Dermis microvascular lymphatic vessel endothelial cell (primary cell): ENCODE measurements around the gene AKR1C1. TPM values are rescaled to one million over a fixed set of nuclear protein-coding genes. Genes with fewer than 3 reads are reported as not detected.
A peak's percentile ranks its signal among the peaks of the same experiment; 100 is the strongest.
"Not testable (repeated sequence)": the region's sequence is repeated elsewhere in the genome, so short reads cannot be mapped to it uniquely, and the experiment has no call there.

Experiments used
- DNase-seq, 2 donors: peaks; one replicate each; pipeline versions ENCODE4 v3.0.0 to v3.0.0-alpha.2; 2010; ENCODE audit warnings: low read depth in 2 of 2
- total RNA-seq: library from RNA; depleted of rRNA; stranded (reverse); fragments of >200 nt; gene quantifications from 2 replicates; pipeline ENCODE4 v1.2.1, GENCODE V29; 2014

Gene AKR1C1
- total RNA-seq, 1 donor from 2014 or later = 30.8 TPM

- no peak for DNase-seq
Measured at GRCh38 chr10:5018134-5018533, 54.9 kb downstream of the AKR1C1 start.

DNA sequence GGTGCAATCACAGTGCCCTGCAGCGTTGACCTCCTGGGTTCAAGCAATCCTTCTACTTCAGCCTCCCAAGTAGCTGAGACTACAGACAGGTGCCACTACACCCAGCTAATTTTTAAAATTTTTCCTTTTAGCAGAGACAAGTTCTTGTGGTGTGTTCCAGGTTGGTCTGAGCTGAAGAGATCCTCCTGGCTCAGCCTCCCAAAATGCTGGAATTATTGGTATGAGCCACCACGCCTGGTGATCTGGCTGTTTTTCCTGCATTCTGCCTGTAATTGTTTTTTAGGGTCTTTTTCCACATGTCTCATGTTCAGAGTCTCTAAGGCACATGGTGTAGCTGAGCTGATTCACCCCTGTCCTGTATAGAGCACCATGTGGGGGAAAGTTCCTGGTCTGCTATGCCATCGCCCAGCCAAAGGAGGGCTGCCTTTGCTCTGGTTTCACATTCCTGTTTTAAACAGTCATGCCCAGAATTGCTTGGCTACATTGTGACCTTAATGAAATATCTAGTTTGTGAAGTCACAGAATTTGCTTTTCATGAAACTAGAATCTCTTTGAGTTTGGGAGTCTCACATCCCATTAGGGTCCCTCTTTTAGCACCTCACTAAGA lies 55.6 kb downstream of the AKR1C1 start:
- peak; percentile 63 to 82 for DNase-seq

DNA sequence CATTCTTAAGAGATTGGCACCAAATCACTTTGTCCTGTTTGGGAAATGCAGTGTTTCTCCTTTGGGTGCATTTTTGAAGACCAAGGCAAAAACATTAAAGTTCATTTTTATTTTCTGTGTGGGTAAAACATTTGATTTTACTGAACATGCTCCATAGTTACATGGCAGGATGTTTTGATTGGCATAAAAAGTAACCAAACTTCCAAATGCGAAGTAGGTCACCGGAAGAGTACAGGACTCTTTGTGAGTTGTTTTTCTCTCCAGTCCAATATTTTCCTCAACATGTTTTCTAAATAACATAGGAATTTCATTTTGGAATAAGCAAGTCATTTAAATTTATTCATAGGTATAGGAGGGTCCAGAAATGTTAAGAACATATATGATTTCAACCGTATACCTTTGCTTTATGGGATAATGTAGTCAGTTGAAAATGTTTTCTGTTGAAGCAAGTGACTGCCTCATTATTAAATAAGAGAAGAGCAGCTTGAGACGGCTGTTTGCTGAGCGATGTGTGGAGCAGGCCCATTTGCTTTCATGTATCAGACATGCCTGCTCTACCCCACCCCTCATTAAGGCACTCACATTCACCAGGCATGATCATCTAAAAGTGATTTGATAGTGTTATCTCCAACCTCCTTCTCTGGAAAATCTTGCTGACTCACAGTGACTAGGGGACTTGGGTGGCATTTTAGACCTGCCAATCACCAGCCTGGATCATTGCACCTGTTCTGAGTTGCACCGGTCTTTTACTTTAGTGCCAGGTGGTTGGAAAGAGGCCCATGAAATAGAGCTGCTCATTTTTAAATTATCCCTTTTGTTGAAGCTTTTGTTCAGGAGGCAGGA lies 56.8 kb downstream of the AKR1C1 start:
- DNase-seq = peak; percentile 72 to 74

DNA sequence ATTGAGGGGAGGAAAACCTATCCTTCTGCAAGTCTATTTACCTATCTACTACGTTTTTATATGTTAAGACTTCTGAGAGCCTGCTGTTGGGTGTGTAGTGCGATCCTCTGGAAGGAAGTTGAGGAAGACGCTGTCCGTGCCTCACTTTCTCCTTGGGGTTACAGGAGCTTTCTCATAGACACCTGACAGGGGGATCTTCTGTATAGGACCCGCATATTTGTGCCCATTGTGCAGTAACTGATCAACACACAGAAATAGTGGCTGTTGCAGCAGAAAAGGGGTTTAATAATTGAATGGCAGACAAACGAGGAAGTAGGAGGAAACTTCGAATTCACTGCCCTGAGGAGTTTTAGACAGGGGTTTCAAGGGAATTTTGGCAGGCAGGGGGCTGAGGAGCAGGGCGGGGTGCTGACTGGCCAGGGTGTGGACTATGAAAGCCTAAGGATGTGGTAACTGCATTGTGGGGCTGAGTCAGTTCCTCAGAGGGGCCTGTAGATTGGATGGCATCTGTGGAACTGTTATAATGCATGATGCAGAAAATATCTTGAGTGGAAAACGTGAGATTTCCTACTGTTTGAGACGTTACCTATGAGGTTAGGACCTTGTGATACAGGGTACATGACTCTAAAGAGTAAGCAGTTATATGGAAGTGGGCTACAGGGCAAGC lies 58.5 kb downstream of the AKR1C1 start:
- not testable (repeated sequence) for DNase-seq

- DNase-seq = no peak
Measured at GRCh38 chr10:5023177-5023805, 60.1 kb downstream of the AKR1C1 start.

DNA sequence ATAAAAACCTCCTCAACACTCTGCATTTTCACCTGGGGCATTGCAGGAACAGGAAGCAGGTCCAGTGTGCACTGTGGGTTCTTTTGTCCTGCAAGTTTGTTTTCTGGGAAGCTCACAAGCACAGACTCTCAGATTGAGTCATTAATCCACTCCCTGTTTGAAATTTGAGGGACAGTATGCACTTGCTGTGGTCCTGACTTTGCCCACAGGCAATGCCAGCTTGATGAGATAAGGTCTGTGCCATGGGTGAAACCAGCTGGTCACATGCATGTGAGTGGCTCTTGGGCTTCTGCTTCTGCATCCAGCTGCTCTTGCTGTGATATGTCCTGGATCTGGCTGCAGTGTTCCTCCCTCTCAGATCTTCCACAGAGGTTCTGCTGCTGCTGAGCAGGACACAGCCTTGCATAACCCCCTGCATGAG lies 62.3 kb downstream of the AKR1C1 start:
- DNase-seq = not testable (repeated sequence)

- no peak for DNase-seq
Measured at GRCh38 chr10:5030989-5031388, 67.8 kb downstream of the AKR1C1 start.

DNA sequence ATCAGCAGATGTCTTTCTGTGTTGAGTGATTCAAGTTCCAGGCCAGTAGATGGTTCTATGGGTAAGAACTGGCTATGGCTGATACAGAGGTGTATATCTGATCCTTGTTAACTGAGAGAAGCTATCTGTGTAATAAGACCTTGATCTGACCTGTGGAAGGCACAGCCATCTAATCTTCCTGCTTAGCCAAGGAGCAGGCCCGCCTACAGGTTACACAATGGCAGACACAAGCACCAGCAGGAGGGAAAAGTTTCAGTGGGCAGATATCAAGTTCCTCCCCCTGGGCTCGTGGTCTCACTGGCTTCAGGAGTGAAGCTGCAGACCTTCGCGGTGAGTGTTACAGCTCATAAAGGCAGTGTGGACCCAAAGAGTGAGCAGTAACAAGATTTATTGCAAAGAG lies 68.4 kb downstream of the AKR1C1 start:
- not testable (repeated sequence) for DNase-seq

DNA sequence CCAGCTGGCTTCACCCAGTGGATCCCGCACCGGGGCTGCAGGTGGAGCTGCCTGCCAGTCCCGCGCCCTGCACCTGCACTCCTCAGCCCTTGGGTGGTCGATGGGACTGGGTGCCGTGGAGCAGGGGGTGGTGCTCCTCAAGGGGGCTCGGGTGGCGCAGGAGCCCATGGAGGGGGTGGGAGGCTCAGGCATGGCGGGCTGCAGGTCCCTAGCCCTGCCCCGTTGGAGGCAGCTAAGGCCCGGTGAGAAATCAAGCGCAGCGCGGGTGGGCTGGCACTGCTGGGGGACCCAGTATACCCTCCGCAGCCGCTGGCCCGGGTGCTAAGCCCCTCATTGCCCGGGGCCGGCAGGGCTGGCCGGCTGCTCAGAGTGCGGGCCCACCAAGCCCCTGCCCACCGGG lies 69.2 kb downstream of the AKR1C1 start:
- not testable (repeated sequence) for DNase-seq

Other genes with a start within 250 kb of the AKR1C1 start
- gene AKR1E2, start 137.2 kb upstream of the AKR1C1 start, total RNA-seq = 8.6 and 16.6 TPM in 2 replicates
- gene AKR1C2, start 40.4 kb downstream of the AKR1C1 start, total RNA-seq = 22.7 and 53.6 TPM in 2 replicates
- 173 and 272 TPM in 2 replicates for gene AKR1C3, start 131.0 kb downstream of the AKR1C1 start, total RNA-seq
- gene AKR1C8, start 221.7 kb downstream of the AKR1C1 start, total RNA-seq = not detected in 2 replicates
- 0.13 TPM in 1 of 2 replicates, not detected in the other for gene AKR1C4, start 233.4 kb downstream of the AKR1C1 start, total RNA-seq